NCI-H2196 treated with DMSO at 0.1 percent for 48 hours (cell line): ENCODE measurements around the gene GFRA4.

Source experiments
- DNase-seq: peaks from one replicate; lab custom pipeline; 2025; ENCODE audit not compliant: unreplicated experiment; lab: John Stamatoyannopoulos, UW

Gene GFRA4

GRCh38 chr20:3696200-3696599 lies 33.0 kb upstream of the GFRA4 start:
- DNase-seq: no peak

GRCh38 chr20:3694864-3695263 lies 31.7 kb upstream of the GFRA4 start:
- no peak for DNase-seq

GRCh38 chr20:3693376-3693775 lies 30.2 kb upstream of the GFRA4 start:
- DNase-seq: no peak

- no peak for DNase-seq
Observed at GRCh38 chr20:3692706-3693294, 29.6 kb upstream of the GFRA4 start.

GRCh38 chr20:3691897-3692296 lies 28.7 kb upstream of the GFRA4 start:
- DNase-seq: no peak

- no peak for DNase-seq
Observed at GRCh38 chr20:3691306-3691705, 28.1 kb upstream of the GFRA4 start.

GRCh38 chr20:3690413-3690812 lies 27.2 kb upstream of the GFRA4 start:
- DNase-seq: no peak

GRCh38 chr20:3689978-3690377 lies 26.8 kb upstream of the GFRA4 start:
- DNase-seq: no peak

GRCh38 chr20:3687655-3688054 lies 24.5 kb upstream of the GFRA4 start:
- no peak for DNase-seq

GRCh38 chr20:3686867-3687321 lies 23.7 kb upstream of the GFRA4 start:
- no peak for DNase-seq

- no peak for DNase-seq
Observed at GRCh38 chr20:3686421-3686820, 23.2 kb upstream of the GFRA4 start.

GRCh38 chr20:3685341-3685740 lies 22.1 kb upstream of the GFRA4 start:
- no peak for DNase-seq

GRCh38 chr20:3681931-3682781 lies 19.0 kb upstream of the GFRA4 start, which contains the start of gene ADAM33:
TSS of gene ADAM33 (minus strand) at chr20:3682010. CDS start at chr20:3682004, 6 bp downstream.
- DNase-seq: no peak

- no peak for DNase-seq
Observed at GRCh38 chr20:3681352-3681930, 18.2 kb upstream of the GFRA4 start.

- DNase-seq: no peak
Observed at GRCh38 chr20:3680701-3681351, 17.6 kb upstream of the GFRA4 start.

GRCh38 chr20:3679749-3680700 lies 16.8 kb upstream of the GFRA4 start:
- DNase-seq: no peak

GRCh38 chr20:3678856-3679720 lies 15.9 kb upstream of the GFRA4 start:
- no peak for DNase-seq

- no peak for DNase-seq
Observed at GRCh38 chr20:3678198-3678597, 15.0 kb upstream of the GFRA4 start.

- no peak for DNase-seq
Observed at GRCh38 chr20:3677733-3678132, 14.5 kb upstream of the GFRA4 start.
